HG03378 (cell line): ENCODE data around the gene USP36.

Experiments
- ATAC-seq: cut with Tn5 transposase; IDR thresholded peaks from one replicate; pipeline ENCODE4 v1.9.1; 2021; ENCODE audit warnings: mild to moderate bottlenecking, moderate library complexity; ENCODE audit not compliant: unreplicated experiment

The USP36 gene

DNA sequence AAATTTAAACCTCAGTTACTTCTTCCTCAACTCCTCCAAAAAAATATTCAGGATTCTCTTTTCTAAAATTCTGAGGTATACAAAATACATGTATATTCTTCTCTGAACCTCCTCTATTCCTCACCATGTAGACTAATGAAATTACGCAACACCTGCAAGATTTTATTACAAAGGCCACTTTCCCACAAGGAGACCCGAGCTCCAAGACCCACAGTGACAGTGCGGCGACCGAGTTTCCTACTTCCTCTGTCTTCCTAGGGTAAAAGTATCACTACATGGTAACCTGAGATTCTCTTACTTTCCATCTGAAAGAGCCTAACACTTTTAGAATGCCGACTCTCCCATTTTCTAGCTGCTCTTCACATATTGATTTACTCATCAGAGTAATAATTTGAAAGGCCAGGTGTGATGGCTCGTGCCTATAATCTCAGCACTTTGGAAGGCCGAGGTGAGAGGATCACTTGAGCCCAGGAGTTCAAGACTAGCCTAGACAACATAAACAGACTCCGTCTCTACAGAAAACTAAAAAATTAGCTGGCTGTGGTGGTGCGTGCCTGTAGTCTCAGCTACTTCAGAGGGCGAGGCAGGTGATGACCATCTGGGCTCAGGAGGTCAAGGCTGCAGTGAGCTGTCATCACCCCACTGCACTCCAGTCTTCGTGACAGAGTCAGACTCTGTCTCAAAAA lies 94.2 kb downstream of the USP36 start:
- ATAC-seq, result no peak
